Neuronal stem cell (in vitro differentiated cells): ENCODE measurements around the gene CEBPA.
A peak's percentile ranks its signal among the peaks of the same experiment; 100 is the strongest.

ENCODE experiments used
- DNase-seq: peaks from one replicate; pipeline ENCODE4 v3.0.0-alpha.2; 2013; ENCODE audit warnings: low spot score
- H2AFZ ChIP-seq: one replicate; pipeline ENCODE4 v1.6.1; 2013; ENCODE audit warnings: mild to moderate bottlenecking, low read length, inconsistent platforms
- H2AK5ac ChIP-seq: 2 replicates; pipeline ENCODE4 v1.6.1; 2013; ENCODE audit warnings: low read depth, mild to moderate bottlenecking, inconsistent platforms, low read length, moderate library complexity, mixed read lengths
- H2BK120ac ChIP-seq: 2 replicates; pipeline ENCODE4 v1.6.1; 2013; ENCODE audit warnings: low read depth, mild to moderate bottlenecking, inconsistent platforms, low read length, moderate library complexity, mixed read lengths
- H2BK12ac ChIP-seq: one replicate; pipeline ENCODE4 v1.6.1; 2013; ENCODE audit warnings: low read length, inconsistent platforms
- H2BK15ac ChIP-seq: 2 replicates; pipeline ENCODE4 v1.6.1; 2013; ENCODE audit warnings: mild to moderate bottlenecking, low read length, inconsistent platforms, mixed read lengths
- H2BK5ac ChIP-seq: one replicate; pipeline ENCODE4 v1.6.1; 2013; ENCODE audit warnings: inconsistent platforms, mild to moderate bottlenecking, low read length, moderate library complexity
- H3K14ac ChIP-seq: one replicate; pipeline ENCODE4 v1.6.1; 2013; ENCODE audit warnings: low read length, inconsistent platforms
- H3K18ac ChIP-seq: 2 replicates; pipeline ENCODE4 v1.6.1; 2013; ENCODE audit warnings: low read length, inconsistent platforms
- H3K23ac ChIP-seq: 2 replicates; pipeline ENCODE4 v1.6.1; 2013; ENCODE audit warnings: low read depth, mild to moderate bottlenecking, mixed read lengths, low read length, inconsistent platforms; ENCODE audit not compliant: poor library complexity
- H3K27ac ChIP-seq: replicated peaks from 3 replicates; pipeline ENCODE4 v1.5.1; 2013; ENCODE audit warnings: low read length, inconsistent platforms
- H3K27me3 ChIP-seq, 3 experiments: 2 replicates each; pipeline ENCODE4 v1.6.1; 2013; ENCODE audit warnings: low read length in 3 of 3, mild to moderate bottlenecking in 2 of 3, inconsistent platforms in 1 of 3, low read depth in 1 of 3, mixed read lengths in 1 of 3, moderate library complexity in 1 of 3; ENCODE audit not compliant: control insufficient read depth in 3 of 3, insufficient read depth in 3 of 3
- H3K36me3 ChIP-seq, 2 donors: replicated peaks in 1 of 2; 2 replicates each; pipeline ENCODE4 v1.6.1; 2013; ENCODE audit warnings: low read length in 2 of 2; ENCODE audit not compliant: control insufficient read depth in 2 of 2, insufficient read depth in 2 of 2
- H3K4ac ChIP-seq: 2 replicates; pipeline ENCODE4 v1.6.1; 2013; ENCODE audit warnings: inconsistent platforms, mild to moderate bottlenecking, low read length, moderate library complexity
- H3K4me1 ChIP-seq, 2 donors: 1 replicate in 1 of 2; 2 replicates in 1 of 2; pipeline ENCODE4 v1.6.1; 2013; ENCODE audit warnings: low read length in 2 of 2, low read depth in 1 of 2; ENCODE audit not compliant: control insufficient read depth in 2 of 2, insufficient read depth in 1 of 2
- H3K4me2 ChIP-seq: one replicate; pipeline ENCODE4 v1.6.1; 2013; ENCODE audit warnings: mild to moderate bottlenecking, low read length, inconsistent platforms; ENCODE audit not compliant: insufficient read depth, poor library complexity, severe bottlenecking
- H3K4me3 ChIP-seq, 2 donors: 2 replicates each; pipeline ENCODE4 v1.5.1; 2013; ENCODE audit warnings: low read length in 2 of 2, mild to moderate bottlenecking in 2 of 2, inconsistent platforms in 1 of 2, moderate library complexity in 1 of 2
- H3K79me1 ChIP-seq: one replicate; pipeline ENCODE4 v1.6.1; 2013; ENCODE audit warnings: low read depth, mild to moderate bottlenecking, inconsistent platforms, low read length, moderate library complexity
- H3K9ac ChIP-seq: one replicate; pipeline ENCODE4 v1.6.1; 2013; ENCODE audit warnings: mild to moderate bottlenecking, low read depth, low read length, inconsistent platforms; ENCODE audit not compliant: poor library complexity
- H3K9me3 ChIP-seq, 2 donors: replicated peaks in 1 of 2; 2 replicates each; pipeline versions ENCODE3 to v1.6.1; 2013; ENCODE audit warnings: low read length in 2 of 2, mild to moderate bottlenecking in 2 of 2, inconsistent platforms in 1 of 2, low read depth in 1 of 2, mixed read lengths in 1 of 2, moderate library complexity in 1 of 2; ENCODE audit not compliant: control insufficient read depth in 2 of 2, insufficient read depth in 1 of 2
- H4K8ac ChIP-seq: one replicate; pipeline ENCODE4 v1.6.1; 2013; ENCODE audit warnings: low read depth, mild to moderate bottlenecking, inconsistent platforms, low read length, moderate library complexity
- H4K91ac ChIP-seq: one replicate; pipeline ENCODE4 v1.6.1; 2013; ENCODE audit warnings: low read length, low read depth, mild to moderate bottlenecking, inconsistent platforms; ENCODE audit not compliant: poor library complexity
- whole genome bisulfite sequencing, 2 donors: extraction: QIAGEN DNeasy Blood & Tissue Kit; methylation state at CpG; one replicate each; pipeline ENCODE4 v1.1.7; 2013; ENCODE audit warnings: missing lambda C conversion rate in 2 of 2, mixed read lengths in 1 of 2; ENCODE audit not compliant: insufficient read length in 2 of 2, insufficient replicate concordance in 1 of 2; ENCODE audit errors: extremely low coverage in 2 of 2; 5-methylcytosine and 5-hydroxymethylcytosine counted together

The CEBPA gene

DNA sequence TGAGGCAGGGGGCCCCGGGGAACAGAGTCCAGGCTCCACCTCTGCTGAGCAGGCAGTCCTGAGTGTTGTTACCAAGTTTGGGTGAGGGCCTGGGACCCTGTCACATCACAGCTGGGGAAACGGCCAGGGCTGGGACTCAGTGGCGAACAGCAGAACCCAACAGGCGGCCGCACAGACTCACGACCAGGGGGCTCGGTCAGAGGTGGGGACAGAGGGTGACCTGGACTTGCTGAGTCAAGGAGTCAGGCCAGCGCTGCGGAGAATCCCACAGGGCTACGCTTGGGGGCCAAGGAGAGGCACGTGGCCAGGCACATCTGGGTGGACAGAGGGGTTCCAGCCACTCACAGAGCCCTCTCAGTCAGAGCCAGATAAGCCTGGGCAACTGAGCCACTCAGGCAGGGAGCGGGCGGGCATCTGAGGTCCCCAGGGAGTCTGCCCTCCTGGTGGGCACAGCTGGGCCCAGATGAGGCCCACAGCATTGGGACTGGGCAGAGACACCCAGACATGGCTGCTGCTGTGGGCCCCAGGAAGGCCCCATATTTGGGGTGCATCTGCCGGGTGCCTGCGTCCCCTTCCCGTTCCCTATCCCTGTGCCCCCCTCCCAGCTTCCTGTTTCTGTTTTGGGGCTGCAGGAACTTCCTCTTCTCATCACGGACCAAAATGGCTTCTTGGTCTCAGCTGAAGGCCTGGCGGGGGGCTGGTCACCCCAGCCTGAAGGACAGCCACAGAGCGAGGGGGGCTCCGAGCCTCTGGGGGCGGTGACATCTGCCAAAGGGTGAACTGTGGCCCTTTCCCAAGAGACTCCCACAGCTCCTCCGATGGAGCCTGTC is 34.0 kb downstream of the CEBPA start:
- Histone ChIP-seq H3K4me3 (no peak overlapping the region), H2BK120ac (peak overlapping the region; percentile 97), H3K27me3 (peaks cover 0 to 21% (median 0%) of the 10 kb centered on the region in 3 experiments), H2BK15ac (peak overlapping the region; percentile 65), H2BK5ac (peak overlapping the region; percentile 62), H3K9me3 (no peaks in the 10 kb centered on the region), H2AK5ac (peak overlapping the region; percentile 83), H2AFZ (no peak overlapping the region), H3K14ac (peak overlapping the region; percentile 98), H4K91ac (no peak overlapping the region), H3K79me1 (no peaks in the 10 kb centered on the region), H3K4me1 (peaks cover 1 to 5% of the 10 kb centered on the region in 2 donors), H3K9ac (peak overlapping the region; percentile 60), H3K4ac (peak overlapping the region; percentile 72), H3K4me2 (no peak overlapping the region), H3K27ac (no peak overlapping the region), H3K18ac (peak overlapping the region; percentile 82), H3K36me3 (no peaks in the 10 kb centered on the region), H4K8ac (peak overlapping the region; percentile 79), H3K23ac (peak overlapping the region; percentile 18), H2BK12ac (peak overlapping the region; percentile 84)
- no CpG with 5 or more reads among the region's 22 CpGs for WGBS, 2 donors
- DNase-seq, result no peak

DNA sequence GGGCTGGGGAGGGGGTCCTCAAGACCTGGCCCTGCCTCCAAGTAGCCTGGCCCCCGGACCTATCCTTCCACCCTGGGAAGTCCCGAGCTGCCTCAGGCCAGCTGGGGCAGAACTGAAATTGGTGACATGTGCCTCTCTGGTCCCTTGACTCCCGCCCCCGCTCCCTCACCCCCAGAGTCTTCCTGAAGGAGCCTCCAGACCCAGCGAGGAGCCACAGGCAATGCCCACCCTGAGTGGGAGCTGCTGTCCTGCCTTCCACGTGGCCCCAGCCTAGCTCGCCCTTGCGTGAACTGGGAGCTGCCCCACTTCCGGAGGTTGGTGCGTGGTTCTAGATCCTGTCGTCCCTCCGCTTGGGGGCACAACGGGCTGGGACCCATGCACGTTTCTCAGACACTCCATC is 34.6 kb downstream of the CEBPA start:
- no peak overlapping the region for H3K27ac ChIP-seq
- peak overlapping the region; percentile 65 for H2BK15ac ChIP-seq
- no peak overlapping the region for H3K4me3 ChIP-seq
- H2BK12ac ChIP-seq, result peak overlapping the region; percentile 84
- WGBS, 2 donors, result no CpG with 5 or more reads among the region's 14 CpGs
- no peak overlapping the region for H3K4ac ChIP-seq
- H3K9ac ChIP-seq, result peak overlapping the region; percentile 60
- H3K18ac ChIP-seq, result peak overlapping the region; percentile 76
- no peak for DNase-seq
- H4K8ac ChIP-seq, result peak overlapping the region; percentile 7
- H3K23ac ChIP-seq, result peak overlapping the region; percentile 31
- peaks cover 0 to 3% of the 10 kb centered on the region in 2 donors for H3K4me1 ChIP-seq
- H2BK5ac ChIP-seq, result no peak overlapping the region
- H3K79me1 ChIP-seq, result no peaks in the 10 kb centered on the region
- no peaks in the 10 kb centered on the region for H3K36me3 ChIP-seq
- no peak overlapping the region for H3K4me2 ChIP-seq
- H4K91ac ChIP-seq, result no peak overlapping the region
- H2AFZ ChIP-seq, result no peak overlapping the region
- H3K27me3 ChIP-seq, result peaks cover 0 to 26% (median 0%) of the 10 kb centered on the region in 3 experiments
- no peaks in the 10 kb centered on the region for H3K9me3 ChIP-seq
- H2AK5ac ChIP-seq, result peak overlapping the region; percentile 10
- H2BK120ac ChIP-seq, result no peak overlapping the region
- peak overlapping the region; percentile 98 for H3K14ac ChIP-seq

DNA sequence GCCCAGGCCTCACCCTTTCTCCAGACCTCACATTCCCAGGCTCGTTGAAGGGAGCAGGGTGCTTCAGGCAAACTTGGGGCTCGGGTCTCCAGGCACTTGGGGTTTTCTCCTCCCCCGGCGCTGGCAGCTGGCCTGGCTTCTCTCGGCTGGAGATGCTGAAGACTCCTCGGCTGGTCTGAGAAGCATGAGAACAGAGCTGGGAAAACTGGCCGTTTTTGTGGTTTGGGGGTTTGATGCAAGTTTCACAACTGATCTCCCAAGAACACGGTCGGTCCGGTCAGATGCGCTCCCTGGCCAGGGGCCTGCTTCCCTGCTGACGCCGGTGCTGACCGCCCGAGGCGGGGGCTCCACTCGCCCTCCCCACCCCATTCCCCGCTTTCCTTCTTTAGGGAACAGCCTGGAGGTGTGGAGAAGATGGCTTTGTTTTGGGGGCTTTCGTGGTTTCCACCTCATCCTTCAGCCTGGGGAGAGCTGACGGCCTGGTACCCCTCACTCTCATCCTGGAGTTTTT is 35.3 kb downstream of the CEBPA start:
- no peak overlapping the region for H3K4me2 ChIP-seq
- no peak overlapping the region for H3K9ac ChIP-seq
- no peaks in the 10 kb centered on the region for H3K79me1 ChIP-seq
- no peak overlapping the region for H2BK120ac ChIP-seq
- H3K27me3 ChIP-seq, result peaks cover 0 to 22% (median 0%) of the 10 kb centered on the region in 3 experiments
- no peak overlapping the region for H3K4me3 ChIP-seq
- no peak overlapping the region for H2AFZ ChIP-seq
- H2BK12ac ChIP-seq, result no peak overlapping the region
- H2BK5ac ChIP-seq, result no peak overlapping the region
- H3K9me3 ChIP-seq, result no peaks in the 10 kb centered on the region
- H2BK15ac ChIP-seq, result peak overlapping the region; percentile 37
- H2AK5ac ChIP-seq, result peak overlapping the region; percentile 70
- H3K4ac ChIP-seq, result no peak overlapping the region
- H3K36me3 ChIP-seq, result no peaks in the 10 kb centered on the region
- H3K18ac ChIP-seq, result peak overlapping the region; percentile 35
- no peak for DNase-seq
- no peak overlapping the region for H3K23ac ChIP-seq
- no CpG with 5 or more reads among the region's 20 CpGs for WGBS, 2 donors
- H3K4me1 ChIP-seq, result peaks cover 0 to 1% of the 10 kb centered on the region in 2 donors
- no peak overlapping the region for H4K8ac ChIP-seq
- H3K27ac ChIP-seq, result no peak overlapping the region
- H3K14ac ChIP-seq, result no peak overlapping the region
- H4K91ac ChIP-seq, result no peak overlapping the region

- H3K79me1 ChIP-seq, result no peaks in the 10 kb centered on the region
- H3K36me3 ChIP-seq, result no peaks in the 10 kb centered on the region
- H2BK5ac ChIP-seq, result no peak overlapping the region
- no peaks in the 10 kb centered on the region for H3K9me3 ChIP-seq
- H3K27me3 ChIP-seq, result peaks cover 0 to 35% (median 0%) of the 10 kb centered on the region in 3 experiments
- H4K91ac ChIP-seq, result no peak overlapping the region
- H3K4me2 ChIP-seq, result no peak overlapping the region
- peak overlapping the region; percentile 15 for H3K9ac ChIP-seq
- H3K23ac ChIP-seq, result no peak overlapping the region
- H3K4ac ChIP-seq, result no peak overlapping the region
- H2AK5ac ChIP-seq, result no peak overlapping the region
- no CpG with 5 or more reads among the region's 14 CpGs for WGBS, 2 donors
- no peak overlapping the region for H3K4me3 ChIP-seq
- no peak overlapping the region for H2BK15ac ChIP-seq
- no peak for DNase-seq
- no peak overlapping the region for H4K8ac ChIP-seq
- H2AFZ ChIP-seq, result no peak overlapping the region
- no peak overlapping the region for H3K18ac ChIP-seq
- H3K4me1 ChIP-seq, result peaks cover 0 to 1% of the 10 kb centered on the region in 2 donors
- no peak overlapping the region for H2BK12ac ChIP-seq
- H2BK120ac ChIP-seq, result no peak overlapping the region
- peak overlapping the region; percentile 47 for H3K14ac ChIP-seq
- H3K27ac ChIP-seq, result no peak overlapping the region
Measured at GRCh38 chr19:33264881-33265445, 37.4 kb downstream of the CEBPA start.
